Measurements from ENCODE around the gene QSOX1. TPM values are rescaled to one million over a fixed set of nuclear protein-coding genes. Genes with fewer than 3 reads are reported as not detected.
A peak's percentile ranks its signal among the peaks of the same experiment; 100 is the strongest.

Gene QSOX1
- total RNA-seq, 1 experiment from 2014 or later: 12.1 TPM

DNA sequence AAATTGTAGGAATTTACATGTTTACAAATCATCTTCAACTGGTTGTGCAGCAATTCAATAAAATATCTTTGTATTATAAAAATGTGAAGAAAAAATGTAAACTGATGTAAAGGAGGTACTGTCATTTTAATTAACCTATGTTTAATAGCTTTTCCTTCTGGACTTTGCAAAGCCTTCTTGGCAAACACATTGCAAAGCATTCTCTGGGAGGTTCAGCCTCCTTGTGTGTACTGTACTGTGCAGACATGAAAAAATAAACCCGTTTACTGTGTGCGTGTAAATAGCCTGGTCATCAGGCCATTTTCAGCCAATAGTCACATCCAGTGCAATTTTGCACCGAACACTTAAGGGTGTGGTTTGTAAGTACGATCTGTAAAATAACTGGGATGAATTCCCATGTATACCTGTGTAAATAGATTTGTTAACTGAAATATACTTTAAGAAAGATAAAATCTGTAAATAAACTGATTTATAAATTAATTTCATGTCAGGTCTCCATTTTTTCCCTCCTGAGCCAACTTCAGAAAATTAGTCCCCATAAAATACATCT is 40.2 kb upstream of the QSOX1 start:
- no peaks in the 10 kb centered on the region for H3K27me3 Mint-ChIP-seq (ENCODE audit: insufficient read depth, unreplicated experiment)
- Histone ChIP-seq H3K4me3 (ENCODE audit: low read depth, low read length) (no peak overlapping the region), H3K4me1 (0 out of 2 replicates have a peak, but pooled peaks cover 5% of the 10 kb centered on the region), H3K9me3 (no peaks in the 10 kb centered on the region), H3K27me3 (replicated peaks; ENCODE audit: control insufficient read depth, insufficient read depth, low read length) (no peaks in the 10 kb centered on the region), H3K36me3 (ENCODE audit: control insufficient read depth, insufficient read depth, low read length) (peaks cover 2% of the 10 kb centered on the region; the same call in 1 of the 2 replicates)
- CTCF ChIA-PET: interaction anchor here (1.3 kb wide), 1 partner anchor 65 kb away, joined by 3 read pairs; no protein-coding TSS in a partner anchor
- H3K9me3 Mint-ChIP-seq (ENCODE audit: unreplicated experiment): no peaks in the 10 kb centered on the region
- no peak overlapping the region for H3K4me3 Mint-ChIP-seq (ENCODE audit: unreplicated experiment)
- POLR2A ChIA-PET: no interaction called here
- BruUV-seq (replicated peaks): no TSS peak
- H3K36me3 Mint-ChIP-seq (ENCODE audit: insufficient read depth, unreplicated experiment): peaks cover 28% of the 10 kb centered on the region
- TF ChIP-seq, protein P1, sequence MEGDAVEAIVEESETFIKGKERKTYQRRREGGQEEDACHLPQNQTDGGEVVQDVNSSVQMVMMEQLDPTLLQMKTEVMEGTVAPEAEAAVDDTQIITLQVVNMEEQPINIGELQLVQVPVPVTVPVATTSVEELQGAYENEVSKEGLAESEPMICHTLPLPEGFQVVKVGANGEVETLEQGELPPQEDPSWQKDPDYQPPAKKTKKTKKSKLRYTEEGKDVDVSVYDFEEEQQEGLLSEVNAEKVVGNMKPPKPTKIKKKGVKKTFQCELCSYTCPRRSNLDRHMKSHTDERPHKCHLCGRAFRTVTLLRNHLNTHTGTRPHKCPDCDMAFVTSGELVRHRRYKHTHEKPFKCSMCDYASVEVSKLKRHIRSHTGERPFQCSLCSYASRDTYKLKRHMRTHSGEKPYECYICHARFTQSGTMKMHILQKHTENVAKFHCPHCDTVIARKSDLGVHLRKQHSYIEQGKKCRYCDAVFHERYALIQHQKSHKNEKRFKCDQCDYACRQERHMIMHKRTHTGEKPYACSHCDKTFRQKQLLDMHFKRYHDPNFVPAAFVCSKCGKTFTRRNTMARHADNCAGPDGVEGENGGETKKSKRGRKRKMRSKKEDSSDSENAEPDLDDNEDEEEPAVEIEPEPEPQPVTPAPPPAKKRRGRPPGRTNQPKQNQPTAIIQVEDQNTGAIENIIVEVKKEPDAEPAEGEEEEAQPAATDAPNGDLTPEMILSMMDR (IDR thresholded peaks at IDR 0.05; ENCODE audit: insufficient read depth in 1 of 2, low read depth in 1 of 2, low read length in 1 of 2, severe bottlenecking in 1 of 2, unreplicated experiment in 1 of 2): no peak
- H3K4me1 Mint-ChIP-seq (ENCODE audit: low read depth, unreplicated experiment): peaks cover 7% of the 10 kb centered on the region
- intact Hi-C loops (cut with micrococcal nuclease; ENCODE audit: unreplicated experiment): no loop called here
- H3K27ac Mint-ChIP-seq (ENCODE audit: unreplicated experiment): no peak overlapping the region
- DNase-seq: no peak

DNA sequence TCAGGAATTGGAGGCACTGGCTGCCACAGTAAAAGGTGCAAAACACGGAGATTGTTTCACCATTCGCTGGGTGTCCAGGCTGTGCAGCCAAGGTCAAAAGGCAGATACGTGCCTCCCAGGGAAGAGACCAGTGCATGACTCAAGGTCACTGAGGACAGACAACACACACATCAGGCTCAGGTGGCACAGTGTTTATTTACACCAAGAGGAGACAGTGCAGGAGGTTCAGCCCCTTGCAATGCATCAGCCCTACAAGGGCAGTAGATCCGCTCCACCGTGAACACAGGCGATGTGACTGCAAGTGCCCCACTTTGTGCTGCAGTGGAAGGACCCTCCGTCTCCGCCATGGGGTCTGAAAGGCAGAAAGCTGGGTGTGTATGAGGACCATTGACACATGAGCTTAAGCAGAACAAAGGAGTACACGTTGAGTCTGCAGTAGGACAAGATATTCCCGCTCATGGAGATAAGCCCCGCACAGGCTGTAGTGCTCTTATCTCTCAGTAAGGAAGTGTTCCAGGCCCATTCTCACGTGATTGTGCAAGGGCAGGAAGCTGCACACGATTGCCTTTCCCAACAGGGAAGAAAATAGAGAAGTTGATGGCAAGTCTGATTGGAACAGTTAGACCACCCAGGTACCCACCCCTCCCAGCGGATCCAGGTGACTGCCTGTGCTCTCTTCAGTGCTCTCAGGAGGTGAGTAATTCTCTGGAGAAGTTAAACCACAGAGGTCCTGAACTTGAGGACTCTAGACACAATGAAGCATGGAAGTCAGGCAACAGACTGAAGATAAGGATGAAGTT is 37.5 kb upstream of the QSOX1 start:
- Mint-ChIP-seq H3K4me3 (ENCODE audit: unreplicated experiment) (no peak overlapping the region), H3K27ac (ENCODE audit: unreplicated experiment) (no peak overlapping the region), H3K4me1 (ENCODE audit: low read depth, unreplicated experiment) (peaks cover 7% of the 10 kb centered on the region), H3K9me3 (ENCODE audit: unreplicated experiment) (no peaks in the 10 kb centered on the region), H3K36me3 (ENCODE audit: insufficient read depth, unreplicated experiment) (peaks cover 27% of the 10 kb centered on the region), H3K27me3 (ENCODE audit: insufficient read depth, unreplicated experiment) (no peaks in the 10 kb centered on the region)
- Histone ChIP-seq H3K36me3 (ENCODE audit: control insufficient read depth, insufficient read depth, low read length) (no peaks in the 10 kb centered on the region), H3K27me3 (replicated peaks; ENCODE audit: control insufficient read depth, insufficient read depth, low read length) (no peaks in the 10 kb centered on the region), H3K9me3 (no peaks in the 10 kb centered on the region), H3K4me3 (ENCODE audit: low read depth, low read length) (no peak overlapping the region), H3K4me1 (0 out of 2 replicates have a peak, but pooled peaks cover 5% of the 10 kb centered on the region)
- intact Hi-C loops (cut with micrococcal nuclease; ENCODE audit: unreplicated experiment): loop anchor here (2.0 kb wide), 1 partner anchor 62 kb away; no protein-coding TSS in a partner anchor
- BruUV-seq (replicated peaks): no TSS peak
- CTCF ChIA-PET: no interaction called here
- POLR2A ChIA-PET: no interaction called here
- DNase-seq: peak; percentile 12 to 50
- TF ChIP-seq, protein P1 (IDR thresholded peaks at IDR 0.05; ENCODE audit: insufficient read depth in 1 of 2, low read depth in 1 of 2, low read length in 1 of 2, severe bottlenecking in 1 of 2, unreplicated experiment in 1 of 2): no peak

DNA sequence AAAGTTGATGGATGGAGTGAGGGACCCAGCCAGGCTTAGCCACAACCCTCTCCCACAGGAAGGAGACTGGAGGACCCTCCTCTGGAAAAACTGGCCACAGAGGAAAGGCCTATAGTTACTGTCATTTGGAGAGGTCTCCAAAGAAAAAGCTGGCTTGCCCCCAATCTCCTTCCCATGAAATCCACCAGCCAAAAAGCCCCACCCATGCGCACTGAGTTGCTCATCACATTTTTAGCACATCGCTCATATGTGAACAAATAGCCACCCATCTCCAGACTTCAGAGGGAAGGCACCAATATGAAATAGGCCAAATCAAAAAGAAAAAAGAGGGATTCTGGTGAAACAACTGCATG is 36.9 kb upstream of the QSOX1 start:
- Mint-ChIP-seq H3K27me3 (ENCODE audit: insufficient read depth, unreplicated experiment) (no peaks in the 10 kb centered on the region), H3K36me3 (ENCODE audit: insufficient read depth, unreplicated experiment) (peaks cover 27% of the 10 kb centered on the region), H3K9me3 (ENCODE audit: unreplicated experiment) (no peaks in the 10 kb centered on the region), H3K4me3 (ENCODE audit: unreplicated experiment) (no peak overlapping the region), H3K27ac (ENCODE audit: unreplicated experiment) (no peak overlapping the region), H3K4me1 (ENCODE audit: low read depth, unreplicated experiment) (peaks cover 7% of the 10 kb centered on the region)
- Histone ChIP-seq H3K9me3 (no peaks in the 10 kb centered on the region), H3K4me1 (0 out of 2 replicates have a peak, but pooled peaks cover 5% of the 10 kb centered on the region), H3K4me3 (ENCODE audit: low read depth, low read length) (no peak overlapping the region), H3K36me3 (ENCODE audit: control insufficient read depth, insufficient read depth, low read length) (no peaks in the 10 kb centered on the region), H3K27me3 (replicated peaks; ENCODE audit: control insufficient read depth, insufficient read depth, low read length) (no peaks in the 10 kb centered on the region)
- CTCF ChIA-PET: no interaction called here
- DNase-seq: no peak
- TF ChIP-seq, protein P1 (IDR thresholded peaks at IDR 0.05; ENCODE audit: insufficient read depth in 1 of 2, low read depth in 1 of 2, low read length in 1 of 2, severe bottlenecking in 1 of 2, unreplicated experiment in 1 of 2): no peak
- BruUV-seq (replicated peaks): no TSS peak
- intact Hi-C loops (cut with micrococcal nuclease; ENCODE audit: unreplicated experiment): loop anchor here (2.0 kb wide), 1 partner anchor 61 kb away; no protein-coding TSS in a partner anchor
- POLR2A ChIA-PET: no interaction called here
